Femur (tissue), 1 donor: ENCODE data around the gene C19orf73.

Experiments
- DNase-seq: peaks from one replicate; pipeline ENCODE4 v3.0.0-alpha.2; 2017

The C19orf73 gene

DNA sequence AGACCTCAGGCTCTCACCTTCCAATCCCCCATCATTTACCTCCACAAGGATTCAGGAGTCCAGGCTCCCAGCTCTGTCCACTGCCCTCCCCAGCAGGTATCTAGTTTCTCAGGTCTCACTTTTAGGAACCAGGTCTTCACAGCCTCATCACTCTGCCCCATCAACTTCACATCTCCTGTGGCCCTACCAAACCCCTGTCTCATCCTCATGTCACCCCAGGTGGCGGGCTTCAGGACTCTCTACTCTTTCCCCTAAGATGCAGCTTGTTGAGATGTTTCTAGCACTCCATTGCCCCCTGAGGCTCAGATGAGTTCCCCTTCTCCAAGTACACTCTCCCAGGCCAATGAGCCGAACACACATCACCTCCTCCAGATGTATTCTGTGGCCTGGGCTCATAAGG is 1.9 kb upstream of the C19orf73 start:
- DNase-seq, result no peak

- DNase-seq, result peak; percentile 21
These were observed 1.4 kb upstream of the C19orf73 start for GRCh38 chr19:49120325-49120683.

DNA sequence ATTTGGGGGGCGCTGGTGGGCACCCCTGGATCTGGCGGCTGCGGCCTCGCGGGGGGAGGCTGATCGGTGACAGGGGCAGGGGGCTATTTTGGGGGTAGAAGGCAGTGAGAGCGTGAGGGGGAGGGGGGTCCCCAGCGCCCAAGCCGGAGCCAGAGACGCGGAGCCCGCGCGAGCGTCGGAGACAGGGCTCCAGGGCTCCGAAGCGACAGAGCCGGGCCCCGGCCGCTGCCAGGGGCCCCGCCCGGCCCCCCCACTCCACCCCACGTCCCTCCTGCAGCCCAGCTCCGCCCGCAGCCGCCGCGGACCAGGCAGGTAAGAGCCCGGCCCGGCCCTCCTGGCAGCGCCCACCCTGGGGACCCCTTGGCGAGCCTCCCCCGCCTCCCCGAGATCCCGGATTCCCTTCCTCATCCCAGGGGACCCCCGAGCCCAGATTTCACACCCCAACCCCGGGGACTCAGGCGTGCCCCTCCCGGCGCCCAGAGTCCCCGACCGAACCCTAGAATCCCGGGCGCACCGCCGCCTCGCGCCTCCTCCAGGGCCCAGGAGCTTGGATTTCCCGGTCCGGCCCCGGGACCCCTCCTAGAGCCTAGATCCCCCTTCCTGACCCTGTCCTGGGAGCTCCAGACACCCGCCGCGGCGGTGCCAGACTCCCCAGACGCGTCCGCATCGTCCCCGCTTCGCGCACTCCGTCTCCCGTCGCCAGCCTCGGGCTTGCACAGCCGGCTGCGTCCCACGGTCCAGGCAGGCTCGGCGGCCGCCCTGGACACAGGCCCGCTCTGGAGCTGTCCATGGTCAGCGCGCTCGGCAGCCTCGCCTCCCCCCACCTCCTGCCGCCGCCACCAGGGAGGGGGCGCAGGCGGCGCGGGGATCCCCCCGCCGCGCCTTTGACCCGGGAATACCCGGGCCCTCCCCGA is 725 bp upstream of the C19orf73 start, which contains the start of gene PPFIA3:
TSS of gene PPFIA3 (plus strand) at position 134 of the 914 bp plus-strand sequence. CDS start 8,330 bp downstream, outside the sequence.
- DNase-seq, result peak; percentile 81

GRCh38 chr19:49117677-49118564 is 1.0 kb downstream of the C19orf73 start:
- DNase-seq, result peak; percentile 27

GRCh38 chr19:49116544-49116943 is 2.4 kb downstream of the C19orf73 start:
- peak; percentile 37 for DNase-seq

- peak; percentile 86 for DNase-seq
These were observed 4.1 kb downstream of the C19orf73 start for GRCh38 chr19:49114630-49115363.

DNA sequence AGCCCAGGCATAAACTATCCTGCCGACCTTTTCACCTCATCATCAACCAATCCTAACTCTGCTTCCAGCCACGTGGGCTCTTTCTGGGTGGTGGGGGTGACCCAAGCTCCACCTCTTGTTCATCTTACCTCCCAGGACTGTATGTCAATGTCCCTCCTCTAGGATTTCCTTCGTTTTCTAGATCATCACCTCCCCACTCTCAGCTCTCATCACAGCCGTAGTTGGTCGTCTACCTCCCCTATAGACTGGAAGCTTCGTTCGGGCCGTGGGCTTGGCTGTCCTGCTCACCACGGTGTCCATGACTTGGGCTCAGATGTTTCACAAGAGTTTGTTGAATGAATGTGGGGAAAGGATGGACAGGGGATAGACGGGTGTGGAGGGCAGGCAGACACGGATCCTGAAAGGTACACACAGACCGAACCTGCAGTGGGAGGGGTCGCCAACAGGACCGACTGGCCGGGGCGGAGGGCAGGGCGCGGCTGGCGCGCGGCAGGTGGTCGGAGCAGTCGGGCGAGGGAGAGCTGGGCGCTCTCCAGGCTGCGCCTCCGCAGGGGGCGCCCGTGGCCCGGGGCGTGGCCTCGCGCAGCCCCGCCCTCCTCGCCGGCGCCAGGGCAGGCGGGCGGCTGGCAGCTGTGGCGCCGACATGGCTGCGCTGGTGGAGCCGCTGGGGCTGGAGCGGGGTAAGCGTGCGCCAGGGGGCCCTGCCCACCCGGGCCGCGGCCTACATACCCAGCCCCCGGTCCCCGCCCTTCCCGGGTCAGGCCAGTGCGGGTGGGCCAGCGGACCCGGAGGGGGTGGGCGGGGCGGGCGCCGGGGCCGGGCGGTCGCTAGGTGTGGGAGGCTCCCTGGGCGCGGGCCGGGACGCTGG is 4.9 kb downstream of the C19orf73 start, which contains the start of gene LIN7B:
TSS of gene LIN7B (plus strand) at position 609 of the 868 bp plus-strand sequence. CDS start at position 644, 35 bp downstream.
- peak; percentile 82 for DNase-seq

DNA sequence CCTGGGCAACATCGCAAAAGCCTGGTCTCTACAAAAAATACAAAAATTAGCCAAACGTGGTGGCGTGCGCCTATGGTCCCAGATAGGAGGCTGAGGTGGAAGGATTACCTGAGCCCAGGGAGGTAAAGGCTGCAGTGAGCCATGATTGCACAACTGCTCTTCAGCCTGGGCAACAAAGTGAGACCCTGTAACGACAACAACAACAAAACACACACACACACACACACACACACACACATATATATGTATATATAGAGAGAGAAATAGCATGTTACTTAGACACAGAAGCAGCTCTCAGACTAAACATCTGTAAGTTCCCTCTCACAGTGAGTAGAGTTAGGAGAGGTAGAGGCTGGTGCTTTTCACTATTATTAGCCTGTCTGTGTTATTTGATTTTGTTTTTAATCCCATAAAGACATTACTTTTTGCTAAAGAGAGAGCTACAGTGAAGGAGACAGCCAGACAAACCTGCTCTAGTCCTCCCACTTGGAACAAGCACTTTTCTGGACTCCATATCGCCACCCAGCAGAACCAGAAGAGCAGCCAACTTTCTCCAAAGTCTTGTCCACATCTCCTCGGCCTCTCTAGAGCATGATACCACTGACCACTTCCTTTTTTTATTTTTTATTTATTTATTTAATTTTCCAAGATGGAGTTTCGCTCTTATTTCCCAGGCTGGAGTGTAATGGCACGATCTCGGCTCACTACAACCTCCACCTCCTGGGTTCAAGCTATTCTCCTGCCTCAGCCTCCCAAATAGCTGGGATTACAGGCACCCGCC is 7.5 kb downstream of the C19orf73 start:
- no peak for DNase-seq

- DNase-seq, result no peak
These were observed 8.4 kb downstream of the C19orf73 start for GRCh38 chr19:49110567-49110966.

DNA sequence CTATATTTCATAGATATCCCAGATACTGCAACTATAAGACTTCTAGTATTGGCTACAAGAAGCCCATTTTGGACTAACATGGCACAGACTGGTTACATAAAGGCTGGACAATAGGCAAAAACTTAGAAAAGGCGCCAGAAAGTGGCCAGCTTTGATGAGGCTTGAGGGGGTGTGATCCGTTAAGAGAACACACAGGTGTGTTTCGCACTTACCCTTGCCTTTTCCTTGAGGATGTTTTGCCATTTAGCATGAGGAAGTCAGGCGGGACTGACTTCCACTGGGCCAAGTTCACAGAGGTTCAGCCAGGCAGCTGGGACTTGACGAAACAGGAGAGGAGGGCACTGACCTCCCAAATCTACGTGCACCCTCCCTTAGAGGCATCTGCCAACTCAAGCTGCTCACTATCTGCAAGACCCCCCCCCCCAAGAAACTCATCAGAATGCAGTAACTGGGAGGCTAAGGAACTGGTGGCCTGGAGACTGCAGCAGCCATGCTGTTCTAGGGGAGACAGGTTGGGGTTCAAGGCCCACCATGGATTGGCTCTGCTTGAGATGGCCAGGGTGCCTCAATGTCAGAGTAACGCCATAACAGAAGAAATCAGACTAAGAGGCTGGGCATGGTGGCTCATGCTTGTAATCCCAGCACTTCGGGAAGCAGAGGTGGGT is 9.2 kb downstream of the C19orf73 start:
- DNase-seq, result no peak

DNA sequence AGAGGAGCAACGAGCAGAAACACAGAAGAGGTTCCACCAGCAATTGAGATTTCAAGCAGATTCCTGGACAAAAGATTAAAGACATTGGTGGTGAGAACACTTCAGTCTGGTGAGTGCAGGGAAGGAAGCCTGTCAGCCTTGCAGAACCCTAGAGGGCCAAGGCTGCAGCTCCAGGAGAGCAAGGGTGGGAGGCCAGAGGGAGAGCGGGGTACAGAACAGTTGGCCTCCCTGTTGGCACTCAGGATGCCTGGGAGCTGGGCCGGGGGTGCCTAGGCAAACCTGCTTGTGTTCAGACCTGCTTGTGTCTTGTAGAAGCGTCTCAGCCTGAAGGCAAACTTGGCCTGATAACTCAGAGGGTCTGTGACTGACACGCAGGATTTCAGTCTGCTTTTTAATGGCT is 9.9 kb downstream of the C19orf73 start:
- DNase-seq, result no peak

DNA sequence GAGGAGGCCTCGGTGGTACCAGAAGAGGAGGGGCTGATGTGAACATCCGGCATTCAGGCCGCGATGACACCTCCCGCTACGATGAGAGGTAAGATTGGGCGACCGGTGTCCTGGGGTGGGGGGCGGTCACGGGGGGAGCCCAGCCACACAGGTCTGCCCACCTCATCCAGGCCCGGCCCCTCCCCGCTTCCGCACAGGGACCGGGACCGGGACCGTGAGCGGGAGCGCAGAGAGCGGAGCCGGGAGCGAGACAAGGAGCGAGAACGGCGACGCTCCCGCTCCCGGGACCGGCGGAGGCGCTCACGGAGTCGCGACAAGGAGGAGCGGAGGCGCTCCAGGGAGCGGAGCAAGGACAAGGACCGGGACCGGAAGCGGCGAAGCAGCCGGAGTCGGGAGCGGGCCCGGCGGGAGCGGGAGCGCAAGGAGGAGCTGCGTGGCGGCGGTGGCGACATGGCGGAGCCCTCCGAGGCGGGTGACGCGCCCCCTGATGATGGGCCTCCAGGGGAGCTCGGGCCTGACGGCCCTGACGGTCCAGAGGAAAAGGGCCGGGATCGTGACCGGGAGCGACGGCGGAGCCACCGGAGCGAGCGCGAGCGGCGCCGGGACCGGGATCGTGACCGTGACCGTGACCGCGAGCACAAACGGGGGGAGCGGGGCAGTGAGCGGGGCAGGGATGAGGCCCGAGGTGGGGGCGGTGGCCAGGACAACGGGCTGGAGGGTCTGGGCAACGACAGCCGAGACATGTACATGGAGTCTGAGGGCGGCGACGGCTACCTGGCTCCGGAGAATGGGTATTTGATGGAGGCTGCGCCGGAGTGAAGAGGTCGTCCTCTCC is 11.1 kb downstream of the C19orf73 start:
- DNase-seq, result no peak

GRCh38 chr19:49106648-49107135 is 12.3 kb downstream of the C19orf73 start:
- DNase-seq, result peak; percentile 55

- DNase-seq, result peak; percentile 66
These were observed 14.6 kb downstream of the C19orf73 start for GRCh38 chr19:49104229-49104864.

DNA sequence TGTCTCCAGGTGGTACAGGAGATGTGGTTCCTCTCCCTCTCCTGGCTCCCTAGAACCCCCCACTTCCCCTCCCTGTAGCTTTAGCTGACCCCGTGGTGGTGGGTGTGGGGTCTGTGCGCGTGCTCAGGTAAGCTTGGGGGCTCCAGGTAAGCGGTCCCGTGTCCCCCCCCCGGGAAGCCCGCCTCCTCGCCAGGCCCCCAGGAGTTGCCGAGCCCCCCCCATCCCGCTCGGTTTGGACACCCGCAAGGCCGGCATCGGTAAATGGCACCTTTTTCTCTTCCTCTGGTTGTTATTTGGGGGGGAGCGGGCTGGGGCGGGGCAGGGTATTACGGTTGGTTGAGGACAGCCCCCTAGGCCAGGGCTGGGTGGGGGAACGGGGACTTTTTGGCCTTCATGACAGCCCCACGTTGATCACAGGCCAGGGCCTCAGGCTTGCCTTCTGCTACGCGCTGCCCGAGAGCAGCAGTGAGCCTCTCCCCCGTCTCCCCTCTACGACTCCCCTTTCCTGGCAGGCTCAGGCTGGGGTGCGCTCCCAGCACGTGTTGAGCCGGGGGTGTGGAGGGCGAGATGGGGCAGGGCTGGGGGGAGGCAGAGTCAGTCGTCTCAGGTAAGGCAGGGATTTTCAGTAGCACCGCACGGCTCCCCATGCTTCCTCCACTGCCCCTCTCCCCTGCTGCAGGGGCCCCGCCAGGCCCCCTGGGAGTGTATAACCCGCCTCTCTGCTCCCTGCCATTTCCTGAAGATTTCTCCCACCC is 15.4 kb downstream of the C19orf73 start:
- no peak for DNase-seq

GRCh38 chr19:49102303-49102702 is 16.6 kb downstream of the C19orf73 start:
- DNase-seq, result no peak

GRCh38 chr19:49101160-49101559 is 17.8 kb downstream of the C19orf73 start:
- no peak for DNase-seq

- DNase-seq, result no peak
These were observed 20.1 kb downstream of the C19orf73 start for GRCh38 chr19:49098795-49099194.
